Anterior cingulate cortex (tissue), 58 donors: ENCODE measurements around the gene CRYGN.

Source experiments
- DNase-seq, 58 donors: peaks; one replicate each; lab custom pipeline; 2025; lab: John Stamatoyannopoulos, UW

The CRYGN gene

DNA sequence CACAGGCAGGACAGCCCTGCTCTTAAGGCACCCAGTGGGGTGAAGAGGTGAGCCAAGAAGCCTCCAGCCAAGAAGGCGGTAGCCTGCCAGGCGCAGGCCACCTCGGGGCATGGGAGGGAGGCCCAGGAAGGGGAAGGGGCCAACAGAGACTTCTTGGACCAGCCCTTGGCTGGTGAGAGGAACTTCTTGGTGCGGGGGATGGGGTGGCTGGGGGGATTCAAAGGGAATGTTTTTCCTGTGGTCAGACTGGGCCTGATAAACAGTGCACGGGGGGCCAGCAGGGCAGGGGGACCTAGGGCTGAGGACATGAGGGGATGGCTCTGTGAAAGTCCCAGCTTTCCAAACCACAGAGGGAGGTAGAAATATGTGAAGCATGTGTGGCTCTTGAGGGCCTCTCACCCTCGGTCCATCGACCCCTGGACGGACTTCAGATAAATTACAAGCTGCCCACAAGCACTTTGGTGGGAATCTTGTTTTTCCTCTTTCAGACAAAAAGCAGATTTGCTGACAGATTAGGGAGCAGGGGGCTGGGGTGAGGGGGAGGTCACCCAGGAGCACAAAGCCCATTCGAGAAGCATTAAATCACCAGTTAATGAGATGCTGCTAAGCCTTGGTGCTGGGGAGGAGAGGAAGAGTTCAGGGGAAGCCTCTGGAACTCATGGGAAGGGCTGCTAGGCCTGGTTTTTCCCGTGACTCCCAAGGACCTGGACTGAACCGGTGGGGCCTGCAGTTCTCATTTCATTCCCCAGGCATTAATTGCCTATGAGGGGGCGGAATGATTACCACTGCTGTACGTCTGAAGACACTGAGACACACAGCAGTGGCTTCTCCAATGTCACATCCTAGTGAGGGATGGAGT, 11.3 kb downstream of the CRYGN start:
- DNase-seq = peak in 16 of 58 donors; percentile 7 to 58 (median 26)

GRCh38 chr7:151427705-151428377, 12.1 kb downstream of the CRYGN start:
- DNase-seq = no peak

- DNase-seq = no peak
These were observed 12.8 kb downstream of the CRYGN start for GRCh38 chr7:151426904-151427704.

DNA sequence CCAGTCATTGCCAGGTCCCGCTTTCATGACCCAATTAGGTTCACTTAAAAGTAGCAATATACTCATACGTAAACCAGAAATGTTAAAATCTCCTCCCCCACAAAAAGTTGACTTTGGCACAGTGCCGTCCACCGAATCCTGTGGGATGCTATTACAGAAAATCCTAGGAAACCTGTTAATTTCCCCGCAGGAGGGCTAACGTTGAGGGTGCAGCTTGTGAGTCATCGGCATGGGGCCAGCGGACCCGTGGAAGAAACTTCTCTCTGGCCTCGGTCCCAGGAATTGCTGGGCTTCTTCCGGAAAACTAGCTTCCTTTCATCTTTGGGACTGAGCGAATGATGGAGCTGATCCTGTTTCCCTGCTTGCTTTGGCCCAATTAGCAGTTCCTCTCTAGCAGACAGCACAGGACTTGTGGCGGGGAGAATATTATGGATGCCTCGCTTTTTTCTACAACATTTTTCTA, 13.5 kb downstream of the CRYGN start:
- DNase-seq = peak in 7 of 58 donors; percentile 13 to 63 (median 27)

GRCh38 chr7:151425670-151426440, 14.1 kb downstream of the CRYGN start:
- no peak for DNase-seq

- no peak for DNase-seq
These were observed 15.1 kb downstream of the CRYGN start for GRCh38 chr7:151424799-151425198.

DNA sequence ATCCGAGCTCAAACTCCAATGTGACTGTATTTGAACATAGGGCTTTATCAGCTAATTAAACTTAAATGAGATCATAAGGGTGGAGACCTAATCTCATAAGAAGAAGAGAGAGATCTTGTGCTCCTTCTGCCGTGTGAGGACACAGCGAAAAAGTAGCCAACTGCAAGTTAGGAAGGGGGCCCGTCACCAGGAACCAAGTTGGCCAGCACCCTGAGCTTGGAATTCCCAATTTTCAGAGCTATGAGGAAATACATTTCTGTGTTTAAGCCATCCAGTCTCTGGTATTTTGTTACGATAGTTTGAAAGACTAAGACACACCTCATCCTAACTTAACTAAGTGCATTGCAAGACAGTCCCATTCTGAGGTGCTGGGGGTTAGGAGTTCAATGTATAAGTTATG, 16.0 kb downstream of the CRYGN start:
- DNase-seq = no peak

- DNase-seq = no peak
These were observed 16.7 kb downstream of the CRYGN start for GRCh38 chr7:151423226-151423625.

DNA sequence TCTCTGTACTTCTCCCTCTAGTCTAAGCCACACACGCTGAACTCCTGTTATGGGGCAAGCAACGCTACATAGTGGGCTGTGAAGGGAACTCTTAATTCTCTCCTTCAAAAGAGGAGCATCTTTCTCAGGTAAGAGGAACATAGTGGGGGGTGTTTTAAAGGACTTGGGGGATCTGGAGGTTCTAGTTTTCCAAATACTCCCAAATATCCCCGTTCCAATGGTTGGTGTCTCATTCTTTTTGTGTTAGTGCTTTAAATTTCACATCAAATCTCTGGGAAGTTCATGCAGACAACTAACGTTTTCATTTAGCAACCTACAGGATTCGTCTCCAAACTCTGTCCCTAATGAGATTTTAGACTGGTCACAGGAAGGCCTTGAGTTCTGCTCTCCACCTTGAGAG, 17.7 kb downstream of the CRYGN start:
- DNase-seq = no peak

GRCh38 chr7:151420144-151420543, 19.8 kb downstream of the CRYGN start:
- DNase-seq = no peak

- no peak for DNase-seq
These were observed 23.0 kb downstream of the CRYGN start for GRCh38 chr7:151416941-151417315.

DNA sequence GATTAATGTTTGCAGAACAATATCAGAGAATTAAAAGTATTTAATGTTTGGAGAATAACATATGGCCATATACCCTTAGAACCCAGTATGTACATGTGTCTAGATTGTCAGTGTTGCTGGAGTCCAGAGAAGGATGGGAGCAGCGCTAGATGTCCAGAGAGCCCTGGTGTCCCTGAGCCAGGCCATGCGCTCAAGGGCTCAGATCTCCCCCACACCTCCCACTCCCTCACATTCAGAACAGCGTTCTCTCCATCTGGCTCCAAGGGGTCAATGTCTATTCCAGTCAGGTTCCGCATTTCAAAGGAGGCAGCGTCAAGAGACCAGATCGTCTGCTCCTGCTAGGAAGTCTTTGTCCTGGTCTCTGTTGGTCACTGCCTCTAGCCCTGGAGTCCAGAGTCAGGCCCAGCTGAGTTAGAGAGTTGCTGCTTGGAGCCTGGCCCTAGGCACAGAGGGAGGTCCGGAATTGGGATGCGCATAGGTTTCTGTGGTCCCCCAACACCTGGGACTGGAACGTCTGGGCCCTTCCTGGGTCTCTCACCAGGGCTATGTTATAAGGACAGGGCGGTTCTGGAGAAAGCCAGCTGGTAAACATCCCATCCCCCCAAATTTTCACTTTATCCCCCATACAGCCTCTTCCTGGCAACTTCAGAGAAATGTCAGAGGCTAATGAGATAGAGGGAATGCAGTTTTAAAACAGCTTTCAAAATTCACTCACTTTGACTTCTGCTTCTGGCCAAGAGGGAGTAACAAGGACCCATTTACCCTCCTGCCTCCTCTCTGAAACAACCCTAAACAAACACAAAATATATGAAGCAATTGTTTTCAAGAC, 23.6 kb downstream of the CRYGN start:
- DNase-seq = no peak

DNA sequence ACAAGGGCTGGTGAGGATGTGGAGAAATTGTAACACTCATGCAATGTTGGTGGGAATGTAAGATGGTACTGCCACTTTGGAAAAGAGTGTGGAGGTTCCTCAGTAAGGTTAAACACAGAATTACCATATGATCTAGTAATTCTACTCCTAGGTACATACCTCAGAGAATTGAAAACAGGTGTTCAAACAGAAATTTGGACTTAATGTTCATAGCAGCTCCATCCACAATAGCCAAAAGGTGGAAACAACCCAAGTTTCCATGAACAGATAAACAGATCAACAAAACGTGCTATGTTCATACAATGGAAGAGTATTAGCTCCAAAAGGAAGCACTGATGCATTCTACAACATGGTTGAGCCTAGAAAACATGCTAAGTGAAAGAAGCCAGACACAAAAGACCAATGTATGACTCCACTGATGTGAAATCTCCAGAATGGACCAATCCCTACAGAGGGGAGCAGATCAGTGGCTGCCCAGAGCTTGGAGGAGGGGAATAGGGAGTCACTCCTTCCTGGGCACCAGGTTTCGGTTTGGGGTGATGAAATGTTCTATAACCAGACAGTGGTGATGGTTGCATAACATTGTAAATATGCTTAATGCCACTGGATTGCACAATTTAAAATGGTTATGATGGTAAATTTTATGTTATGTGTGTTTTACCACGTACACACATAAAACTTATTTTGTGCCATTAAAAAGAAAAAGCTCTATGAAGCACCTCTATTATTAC, 24.4 kb downstream of the CRYGN start:
- DNase-seq = no peak

GRCh38 chr7:151413241-151413640, 26.7 kb downstream of the CRYGN start:
- no peak for DNase-seq

DNA sequence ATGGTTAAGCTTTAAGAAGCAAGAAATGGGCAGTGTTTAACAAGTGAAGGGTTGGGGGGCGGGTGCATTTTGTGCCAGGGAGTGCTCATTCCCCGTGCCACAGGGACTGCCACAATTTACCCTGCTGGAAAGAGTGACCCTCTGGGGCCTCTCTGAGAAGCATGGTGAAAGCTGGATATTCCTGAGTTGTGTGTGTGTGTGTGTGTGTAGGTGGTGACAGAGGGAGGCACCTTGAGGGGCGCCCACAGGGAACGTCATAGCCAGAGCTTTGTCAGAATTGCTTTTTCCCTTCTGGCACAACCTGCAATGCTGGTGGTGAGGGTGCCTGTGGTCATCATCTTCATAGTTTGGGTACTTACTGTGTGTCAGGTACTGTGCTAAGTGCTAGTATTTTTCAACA, 27.6 kb downstream of the CRYGN start:
- no peak for DNase-seq

DNA sequence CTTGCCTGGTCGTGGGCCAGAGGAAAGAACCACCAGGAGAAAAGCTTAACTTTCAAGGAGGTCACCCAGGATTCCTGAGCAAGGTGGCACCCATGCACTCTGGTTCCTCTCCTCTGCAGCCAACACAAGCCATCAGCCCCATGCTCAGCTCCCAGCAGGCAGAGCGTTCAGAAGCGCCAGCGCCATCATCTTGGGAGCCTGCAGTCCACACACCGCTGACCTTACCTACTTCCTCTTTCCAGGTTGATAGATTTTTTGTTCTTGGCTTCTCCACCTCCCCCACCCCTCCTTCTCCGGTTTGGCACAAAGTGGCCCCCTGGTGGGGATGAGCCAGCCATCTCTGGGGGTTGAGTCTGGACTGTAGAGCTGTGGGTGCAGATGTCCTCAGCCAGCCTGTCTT, 28.4 kb downstream of the CRYGN start:
- no peak for DNase-seq

- no peak for DNase-seq
These were observed 29.2 kb downstream of the CRYGN start for GRCh38 chr7:151410405-151411390.
